Trophoblast cell (in vitro differentiated cells and primary cell): ENCODE results near the gene STAC.
A peak's percentile ranks its signal among the peaks of the same experiment; 100 is the strongest.

Source experiments
- DNase-seq, 2 donors: peaks; one replicate each; pipeline ENCODE4 v3.0.0-alpha.2; 2016
- H2AFZ ChIP-seq: 2 replicates; pipeline ENCODE4 v1.6.1; 2013; ENCODE audit warnings: low read length, moderate library complexity, mild to moderate bottlenecking; ENCODE audit not compliant: insufficient read depth, poor library complexity
- H2AK5ac ChIP-seq: 2 replicates; pipeline ENCODE4 v1.6.1; 2013; ENCODE audit warnings: mild to moderate bottlenecking, low read length
- H2BK120ac ChIP-seq: 2 replicates; pipeline ENCODE4 v1.6.1; 2013; ENCODE audit warnings: low read length, mild to moderate bottlenecking, moderate library complexity; ENCODE audit not compliant: insufficient read depth, poor library complexity
- H2BK12ac ChIP-seq: 2 replicates; pipeline ENCODE4 v1.6.1; 2013; ENCODE audit warnings: mild to moderate bottlenecking, low read length, moderate library complexity
- H2BK5ac ChIP-seq: 2 replicates; pipeline ENCODE4 v1.6.1; 2013; ENCODE audit warnings: low read length, low read depth, moderate library complexity, mild to moderate bottlenecking; ENCODE audit not compliant: poor library complexity
- H3K14ac ChIP-seq: 2 replicates; pipeline ENCODE4 v1.6.1; 2013; ENCODE audit warnings: mild to moderate bottlenecking, low read length
- H3K18ac ChIP-seq: 2 replicates; pipeline ENCODE4 v1.6.1; 2013; ENCODE audit warnings: mild to moderate bottlenecking, low read length
- H3K23ac ChIP-seq: 2 replicates; pipeline ENCODE4 v1.6.1; 2013; ENCODE audit warnings: low read length
- H3K27ac ChIP-seq: 2 replicates; pipeline ENCODE4 v1.5.1; 2013; ENCODE audit warnings: low read depth, mild to moderate bottlenecking, inconsistent platforms, low read length, moderate library complexity
- H3K27me3 ChIP-seq: 2 replicates; pipeline ENCODE4 v1.6.1; 2013; ENCODE audit warnings: inconsistent platforms, mild to moderate bottlenecking, low read length, moderate library complexity; ENCODE audit not compliant: insufficient read depth
- H3K36me3 ChIP-seq, 2 experiments: 1 replicate in 1 of 2; 2 replicates in 1 of 2; pipeline ENCODE4 v1.6.1; 2013; ENCODE audit warnings: low read length in 2 of 2, mild to moderate bottlenecking in 2 of 2, moderate library complexity in 1 of 2; ENCODE audit not compliant: insufficient read depth in 2 of 2, control insufficient read depth in 1 of 2
- H3K4ac ChIP-seq: 2 replicates; pipeline ENCODE4 v1.6.1; 2013; ENCODE audit warnings: low read depth, mild to moderate bottlenecking, low read length, moderate library complexity
- H3K4me1 ChIP-seq, 2 experiments: 1 replicate in 1 of 2; 2 replicates in 1 of 2; pipeline ENCODE4 v1.6.1; 2013; ENCODE audit warnings: low read length in 2 of 2, mild to moderate bottlenecking in 2 of 2, moderate library complexity in 1 of 2; ENCODE audit not compliant: insufficient read depth in 2 of 2, control insufficient read depth in 1 of 2
- H3K4me2 ChIP-seq: 2 replicates; pipeline ENCODE4 v1.6.1; 2013; ENCODE audit warnings: inconsistent platforms, mild to moderate bottlenecking, low read length, moderate library complexity
- H3K4me3 ChIP-seq: 2 replicates; pipeline ENCODE4 v1.5.1; 2013; ENCODE audit warnings: mild to moderate bottlenecking, low read depth, low read length, inconsistent platforms
- H3K79me1 ChIP-seq: one replicate; pipeline ENCODE4 v1.6.1; 2013; ENCODE audit warnings: low read length
- H3K79me2 ChIP-seq: 2 replicates; pipeline ENCODE4 v1.6.1; 2013; ENCODE audit warnings: low read length, mild to moderate bottlenecking; ENCODE audit not compliant: control insufficient read depth, insufficient read depth, poor library complexity
- H3K9ac ChIP-seq: 2 replicates; pipeline ENCODE4 v1.6.1; 2013; ENCODE audit warnings: mild to moderate bottlenecking, low read length
- H3K9me3 ChIP-seq: 2 replicates; pipeline ENCODE4 v1.6.1; 2013; ENCODE audit warnings: low read depth, mild to moderate bottlenecking, control low read depth, inconsistent platforms, low read length; ENCODE audit not compliant: insufficient read depth
- H4K12ac ChIP-seq: 2 replicates; pipeline ENCODE4 v1.6.1; 2013; ENCODE audit warnings: low read depth, mild to moderate bottlenecking, low read length, moderate library complexity
- H4K8ac ChIP-seq: 2 replicates; pipeline ENCODE4 v1.6.1; 2013; ENCODE audit warnings: low read depth, mild to moderate bottlenecking, low read length, moderate library complexity
- H4K91ac ChIP-seq: one replicate; pipeline ENCODE4 v1.6.1; 2013; ENCODE audit warnings: low read depth, mild to moderate bottlenecking, low read length, moderate library complexity
- WGBS: extraction: QIAGEN DNeasy Blood & Tissue Kit; methylation state at CpG from one replicate; pipeline ENCODE4 v1.1.7; 2013; ENCODE audit warnings: missing lambda C conversion rate; ENCODE audit not compliant: insufficient read length, insufficient coverage; ENCODE audit errors: extremely low coverage; 5-methylcytosine and 5-hydroxymethylcytosine counted together

STAC gene

DNA sequence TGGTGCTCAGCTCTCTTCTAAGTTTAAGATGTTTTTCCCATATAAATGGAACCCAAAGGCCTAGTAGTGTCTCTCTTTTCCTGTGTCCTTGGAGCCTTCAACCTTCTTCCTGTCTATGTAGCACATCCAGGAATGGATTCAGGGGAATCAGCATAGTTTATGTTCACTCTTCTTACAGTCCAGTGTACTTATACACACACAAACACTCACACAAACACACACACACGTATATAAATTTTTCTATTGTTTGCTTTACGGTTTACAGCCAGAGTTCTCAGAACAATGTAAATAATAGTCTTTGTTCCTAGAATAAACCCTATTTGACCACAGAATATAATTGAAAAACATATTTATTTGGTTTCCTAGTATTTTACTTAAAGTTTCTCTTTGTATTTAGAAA is 36.9 kb downstream of the STAC start:
- H4K12ac ChIP-seq, result no peak overlapping the region
- H3K9ac ChIP-seq, result no peak overlapping the region
- no peak overlapping the region for H3K4me2 ChIP-seq
- WGBS, result no CpG with 5 or more reads among the region's 2 CpGs
- H4K91ac ChIP-seq, result no peak overlapping the region
- H3K9me3 ChIP-seq, result peaks cover 7% of the 10 kb centered on the region
- no peak for DNase-seq
- no peaks in the 10 kb centered on the region for H3K27me3 ChIP-seq
- H3K23ac ChIP-seq, result no peak overlapping the region
- no peak overlapping the region for H2AK5ac ChIP-seq
- no peak overlapping the region for H2AFZ ChIP-seq
- no peak overlapping the region for H3K18ac ChIP-seq
- no peak overlapping the region for H2BK120ac ChIP-seq
- H3K27ac ChIP-seq, result no peak overlapping the region
- peaks cover 1 to 4% of the 10 kb centered on the region in 2 experiments for H3K36me3 ChIP-seq
- no peaks in the 10 kb centered on the region for H3K79me1 ChIP-seq
- H3K14ac ChIP-seq, result no peak overlapping the region
- H3K4me3 ChIP-seq, result no peak overlapping the region
- no peak overlapping the region for H3K4ac ChIP-seq
- H3K79me2 ChIP-seq, result no peaks in the 10 kb centered on the region
- H2BK12ac ChIP-seq, result no peak overlapping the region
- H3K4me1 ChIP-seq, result no peaks in the 10 kb centered on the region
- H4K8ac ChIP-seq, result no peak overlapping the region
- no peak overlapping the region for H2BK5ac ChIP-seq

- no peak overlapping the region for H4K12ac ChIP-seq
- no CpG with 5 or more reads among the region's 1 CpG for WGBS
These were observed 38.0 kb downstream of the STAC start for GRCh38 chr3:36418296-36418695.

DNA sequence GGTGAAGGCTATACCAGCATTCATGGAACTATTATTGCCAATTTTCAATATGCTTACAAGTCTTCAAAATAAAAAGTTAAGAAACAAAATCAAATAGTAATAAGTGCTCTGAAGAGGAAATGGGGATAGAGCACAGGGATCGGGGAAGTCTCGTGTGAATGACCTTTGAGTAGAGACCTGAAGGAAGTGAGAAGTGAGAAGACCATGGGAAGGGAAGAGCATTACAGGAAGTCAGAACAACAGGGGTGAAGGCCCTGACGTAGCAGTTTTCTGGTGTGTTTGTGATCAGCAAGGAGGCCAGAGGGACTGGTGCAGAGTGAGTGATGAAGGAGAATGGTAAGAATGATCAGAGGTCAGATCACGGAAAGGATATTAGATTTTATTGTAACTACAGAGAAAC is 48.1 kb downstream of the STAC start:
- no peak overlapping the region for H3K4ac ChIP-seq
- no peak overlapping the region for H3K18ac ChIP-seq
- H3K79me2 ChIP-seq, result no peaks in the 10 kb centered on the region
- WGBS, result no CpG with 5 or more reads among the region's 4 CpGs
- H3K27me3 ChIP-seq, result no peaks in the 10 kb centered on the region
- H3K23ac ChIP-seq, result no peak overlapping the region
- H3K4me3 ChIP-seq, result no peak overlapping the region
- no peak overlapping the region for H3K4me2 ChIP-seq
- no peak overlapping the region for H2AFZ ChIP-seq
- no peak for DNase-seq
- H3K14ac ChIP-seq, result no peak overlapping the region
- H4K12ac ChIP-seq, result no peak overlapping the region
- H3K4me1 ChIP-seq, result no peaks in the 10 kb centered on the region
- H3K36me3 ChIP-seq, result no peaks in the 10 kb centered on the region
- H3K27ac ChIP-seq, result no peak overlapping the region
- H2AK5ac ChIP-seq, result no peak overlapping the region
- H3K79me1 ChIP-seq, result no peaks in the 10 kb centered on the region
- H3K9me3 ChIP-seq, result peaks cover 2% of the 10 kb centered on the region
- no peak overlapping the region for H3K9ac ChIP-seq
- H4K91ac ChIP-seq, result no peak overlapping the region
- H2BK120ac ChIP-seq, result no peak overlapping the region
- no peak overlapping the region for H4K8ac ChIP-seq
- H2BK5ac ChIP-seq, result no peak overlapping the region
- no peak overlapping the region for H2BK12ac ChIP-seq

More at GRCh38 chr3:36418296-36418695, 38.0 kb downstream of the STAC start:
- Histone ChIP-seq H2AK5ac (no peak overlapping the region), H3K4me3 (no peak overlapping the region), H4K8ac (no peak overlapping the region), H3K27me3 (no peaks in the 10 kb centered on the region), H4K91ac (no peak overlapping the region), H2BK120ac (no peak overlapping the region), H3K79me1 (no peaks in the 10 kb centered on the region), H2AFZ (no peak overlapping the region), H2BK12ac (no peak overlapping the region), H3K27ac (no peak overlapping the region), H3K9ac (no peak overlapping the region), H2BK5ac (no peak overlapping the region), H3K14ac (no peak overlapping the region), H3K36me3 (peaks cover 1 to 4% of the 10 kb centered on the region in 2 experiments), H3K23ac (no peak overlapping the region), H3K4me2 (no peak overlapping the region), H3K79me2 (no peaks in the 10 kb centered on the region), H3K9me3 (peaks cover 7% of the 10 kb centered on the region), H3K4me1 (no peaks in the 10 kb centered on the region), H3K4ac (no peak overlapping the region), H3K18ac (no peak overlapping the region)
- DNase-seq, result no peak

GRCh38 chr3:36429986-36430485 is 49.7 kb downstream of the STAC start:
- Histone ChIP-seq H2BK5ac (no peak overlapping the region), H3K36me3 (no peaks in the 10 kb centered on the region), H3K27ac (no peak overlapping the region), H2AFZ (no peak overlapping the region), H4K91ac (no peak overlapping the region), H3K4ac (no peak overlapping the region), H3K23ac (no peak overlapping the region), H3K79me2 (no peaks in the 10 kb centered on the region), H4K8ac (no peak overlapping the region), H3K18ac (no peak overlapping the region), H3K79me1 (no peaks in the 10 kb centered on the region), H3K4me2 (no peak overlapping the region), H3K9me3 (peaks cover 2% of the 10 kb centered on the region), H3K4me3 (no peak overlapping the region), H3K4me1 (no peaks in the 10 kb centered on the region), H2BK12ac (no peak overlapping the region), H2AK5ac (no peak overlapping the region), H3K9ac (no peak overlapping the region), H3K14ac (no peak overlapping the region), H3K27me3 (no peaks in the 10 kb centered on the region), H2BK120ac (no peak overlapping the region), H4K12ac (no peak overlapping the region)
- DNase-seq, result peak; percentile 66 to 76
- no CpG with 5 or more reads among the region's 3 CpGs for WGBS
